ENCODE results near the gene FBXO45.
"Not testable (repeated sequence)": the region's sequence is repeated elsewhere in the genome, so short reads cannot be mapped to it uniquely, and the experiment has no call there.

Gene FBXO45

GRCh38 chr3:196568246-196569002 is at the start of gene FBXO45, which contains the start of gene WDR53:
Gene FBXO45 (plus strand): TSS chr3:196568660. CDS start chr3:196568985, 325 bp downstream.
Gene WDR53 (minus strand): TSS chr3:196568554. CDS start chr3:196561475, 7,079 bp downstream.
- peak; percentile 100 for DNase-seq

GRCh38 chr3:196518966-196519717 is 49.3 kb upstream of the FBXO45 start:
- no peak for DNase-seq

- DNase-seq: no peak
These were observed 48.8 kb upstream of the FBXO45 start for GRCh38 chr3:196519718-196520082.

GRCh38 chr3:196521291-196521690 is 47.2 kb upstream of the FBXO45 start:
- not testable (repeated sequence) for DNase-seq

- no peak for DNase-seq
These were observed 44.6 kb upstream of the FBXO45 start for GRCh38 chr3:196523841-196524240.

GRCh38 chr3:196524527-196524926 is 43.9 kb upstream of the FBXO45 start:
- no peak for DNase-seq

- DNase-seq: no peak
These were observed 43.3 kb upstream of the FBXO45 start for GRCh38 chr3:196525141-196525540.

GRCh38 chr3:196528639-196529233 is 39.7 kb upstream of the FBXO45 start:
- no peak for DNase-seq

- DNase-seq: no peak
These were observed 37.0 kb upstream of the FBXO45 start for GRCh38 chr3:196531418-196531817.

GRCh38 chr3:196533260-196533681 is 35.2 kb upstream of the FBXO45 start:
- no peak for DNase-seq

- DNase-seq: no peak
These were observed 31.0 kb upstream of the FBXO45 start for GRCh38 chr3:196537319-196537984.

- DNase-seq: no peak
These were observed 26.6 kb upstream of the FBXO45 start for GRCh38 chr3:196541684-196542445.

- DNase-seq: no peak
These were observed 23.9 kb upstream of the FBXO45 start for GRCh38 chr3:196544491-196544992.

GRCh38 chr3:196546537-196546936 is 21.9 kb upstream of the FBXO45 start:
- no peak for DNase-seq

- DNase-seq: no peak
These were observed 21.4 kb upstream of the FBXO45 start for GRCh38 chr3:196547067-196547466.

GRCh38 chr3:196549312-196549711 is 19.1 kb upstream of the FBXO45 start:
- not testable (repeated sequence) for DNase-seq

GRCh38 chr3:196550172-196550571 is 18.3 kb upstream of the FBXO45 start:
- DNase-seq: not testable (repeated sequence)

- no peak for DNase-seq
These were observed 16.2 kb upstream of the FBXO45 start for GRCh38 chr3:196552253-196552652.

GRCh38 chr3:196553551-196553950 is 14.9 kb upstream of the FBXO45 start:
- DNase-seq: no peak

- DNase-seq: no peak
These were observed 14.3 kb upstream of the FBXO45 start for GRCh38 chr3:196554205-196554604.

GRCh38 chr3:196555295-196555694 is 13.2 kb upstream of the FBXO45 start:
- DNase-seq: no peak

- no peak for DNase-seq
These were observed 11.2 kb upstream of the FBXO45 start for GRCh38 chr3:196557236-196557635.
